ENCODE results near the gene SPTBN5.

- TF ChIP-seq SNAI2 (CRISPR knock-in tag; IDR thresholded peaks at IDR 0.05), result no peak
- no peak for TF ChIP-seq PATZ1 (CRISPR knock-in tag; IDR thresholded peaks at IDR 0.05; ENCODE audit: borderline replicate concordance)
- TF ChIP-seq ZC3H10 (CRISPR knock-in tag; IDR thresholded peaks at IDR 0.05), result no peak
- no peak for TF ChIP-seq GLIS3 (CRISPR knock-in tag; IDR thresholded peaks at IDR 0.05)
- TF ChIP-seq, protein P1, sequence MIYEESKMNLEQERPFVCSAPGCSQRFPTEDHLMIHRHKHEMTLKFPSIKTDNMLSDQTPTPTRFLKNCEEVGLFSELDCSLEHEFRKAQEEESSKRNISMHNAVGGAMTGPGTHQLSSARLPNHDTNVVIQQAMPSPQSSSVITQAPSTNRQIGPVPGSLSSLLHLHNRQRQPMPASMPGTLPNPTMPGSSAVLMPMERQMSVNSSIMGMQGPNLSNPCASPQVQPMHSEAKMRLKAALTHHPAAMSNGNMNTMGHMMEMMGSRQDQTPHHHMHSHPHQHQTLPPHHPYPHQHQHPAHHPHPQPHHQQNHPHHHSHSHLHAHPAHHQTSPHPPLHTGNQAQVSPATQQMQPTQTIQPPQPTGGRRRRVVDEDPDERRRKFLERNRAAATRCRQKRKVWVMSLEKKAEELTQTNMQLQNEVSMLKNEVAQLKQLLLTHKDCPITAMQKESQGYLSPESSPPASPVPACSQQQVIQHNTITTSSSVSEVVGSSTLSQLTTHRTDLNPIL (CRISPR knock-in tag; IDR thresholded peaks at IDR 0.05; ENCODE audit: low read depth), result no peak
- TF ChIP-seq ZFP30 (CRISPR knock-in tag; IDR thresholded peaks at IDR 0.05), result no peak
Measured at GRCh38 chr15:41925086-41925608, 31.3 kb upstream of the SPTBN5 start.
